NK-92 (cell line): ENCODE results near the gene CTSK.
"Not testable (repeated sequence)": the region's sequence is repeated elsewhere in the genome, so short reads cannot be mapped to it uniquely, and the experiment has no call there.

ENCODE experiments used
- DNase-seq: peaks from one replicate; lab custom pipeline; 2025; ENCODE audit not compliant: unreplicated experiment; lab: John Stamatoyannopoulos, UW

Gene CTSK

DNA sequence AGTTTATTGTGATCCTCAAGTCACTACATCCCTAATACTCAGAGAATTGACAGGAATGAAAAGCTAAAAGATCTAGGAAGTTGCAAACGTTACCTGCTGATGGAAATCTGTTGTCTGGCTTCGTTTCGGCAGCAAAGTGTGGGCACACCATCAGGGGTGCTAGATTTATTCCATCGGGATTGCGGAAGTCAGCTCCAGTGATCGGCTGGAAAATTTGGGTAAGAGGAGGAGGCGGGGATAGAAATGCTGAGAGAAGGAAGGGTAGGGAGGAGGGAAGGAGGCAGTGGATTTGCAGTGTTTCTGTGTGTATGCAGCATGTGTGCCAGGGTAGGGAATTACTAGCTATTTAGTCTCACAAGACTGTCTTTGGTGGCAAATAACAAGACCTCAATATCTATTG is at the start of gene CTSK:
TSS of gene CTSK (minus strand) at position 140 of the 400 bp plus-strand sequence. CDS start 1,455 bp downstream, outside the sequence.
- DNase-seq, result no peak

DNA sequence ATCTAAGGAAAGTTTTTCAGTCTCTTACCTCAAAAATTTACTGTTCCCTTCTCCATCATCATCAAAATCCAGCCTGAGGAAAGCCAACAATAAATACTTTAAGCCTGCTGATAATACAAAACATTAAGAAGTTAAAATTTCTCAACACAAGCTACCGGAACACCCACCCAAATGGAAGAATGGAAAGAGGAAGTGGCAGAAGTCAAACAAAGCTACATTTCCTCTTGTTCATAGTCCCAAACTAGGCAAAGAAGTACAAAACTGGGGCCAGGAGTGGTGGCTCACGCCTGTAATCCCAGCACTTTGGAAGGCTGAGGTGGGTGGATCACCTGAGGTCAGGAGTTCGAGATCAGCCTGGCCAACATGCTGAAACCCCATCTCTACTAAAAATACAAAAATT is 44.7 kb upstream of the CTSK start:
- not testable (repeated sequence) for DNase-seq

DNA sequence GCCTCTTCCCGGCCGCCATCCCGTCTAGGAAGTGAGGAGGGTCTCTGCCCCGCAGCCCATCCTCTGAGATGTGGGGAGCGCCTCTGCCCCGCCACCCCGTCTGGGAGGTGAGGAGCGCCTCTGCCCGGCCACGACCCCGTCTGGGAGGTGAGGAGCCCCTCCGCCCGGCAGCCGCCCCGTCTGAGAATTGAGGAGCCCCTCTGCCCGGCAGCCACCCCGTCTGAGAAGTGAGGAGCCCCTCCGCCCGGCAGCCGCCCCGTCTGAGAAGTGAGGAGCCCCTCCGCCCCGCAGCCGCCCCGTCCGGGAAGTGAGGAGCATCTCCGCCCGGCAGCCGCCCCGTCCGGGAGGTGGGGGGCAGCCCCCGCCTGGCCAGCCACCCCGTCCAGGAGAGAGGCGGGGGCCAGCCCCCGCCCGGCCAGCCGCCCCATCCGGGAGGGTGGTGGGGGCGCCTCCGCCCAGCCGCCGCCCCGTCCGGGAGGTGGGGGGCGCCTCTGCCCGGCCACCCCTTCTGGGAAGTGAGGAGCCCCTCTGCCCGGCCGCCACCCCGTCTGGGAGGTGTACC is 42.8 kb upstream of the CTSK start:
- DNase-seq, result not testable (repeated sequence)

DNA sequence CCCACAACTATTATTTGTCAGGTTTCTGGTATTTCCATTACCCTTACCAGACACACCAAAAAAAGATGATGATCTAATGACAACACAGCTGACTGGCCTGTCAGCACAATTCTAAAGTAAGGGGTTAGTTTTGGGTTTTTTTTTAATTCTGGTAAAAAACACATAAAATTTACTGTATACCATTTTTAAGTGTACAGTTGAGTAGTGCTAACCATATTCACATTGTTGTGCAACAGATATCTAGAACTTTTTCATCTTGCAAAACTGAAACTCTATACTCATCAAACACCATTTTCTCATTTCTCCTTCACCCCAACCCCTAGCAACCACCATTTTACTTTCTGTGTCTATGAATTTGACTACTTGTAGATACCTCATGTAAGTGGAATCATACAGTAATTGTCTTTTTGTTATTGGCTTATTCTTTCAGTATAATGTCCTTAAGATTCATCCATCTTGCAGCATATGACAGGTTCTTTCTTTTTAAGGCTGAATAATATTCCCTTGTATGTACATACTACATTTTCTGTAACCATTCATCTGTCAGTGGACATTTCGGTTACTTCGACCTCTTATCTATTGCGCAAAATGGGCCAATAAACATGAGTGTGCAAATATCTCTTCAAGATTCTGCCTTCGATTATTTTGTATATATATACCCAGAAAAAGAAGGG is 38.5 kb upstream of the CTSK start:
- no peak for DNase-seq

DNA sequence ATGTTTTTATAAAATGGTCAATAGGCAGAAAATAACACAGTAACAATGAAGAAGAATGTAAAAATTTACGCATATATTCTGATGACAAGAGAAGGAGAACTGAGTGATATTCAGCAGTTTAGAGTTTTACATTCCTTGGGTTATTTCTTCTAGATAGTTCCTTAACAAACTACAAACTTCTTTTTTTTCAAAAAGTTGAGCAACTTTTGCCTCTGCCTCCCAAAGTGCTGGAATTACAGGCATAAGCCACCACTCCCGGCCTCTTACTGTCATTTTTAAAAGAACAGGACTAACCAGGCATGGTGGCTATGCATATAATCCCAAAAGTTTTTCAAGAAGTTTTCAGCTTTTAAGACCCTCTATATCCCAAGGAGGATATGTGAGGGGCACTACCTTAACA is 35.4 kb upstream of the CTSK start:
- DNase-seq, result no peak

DNA sequence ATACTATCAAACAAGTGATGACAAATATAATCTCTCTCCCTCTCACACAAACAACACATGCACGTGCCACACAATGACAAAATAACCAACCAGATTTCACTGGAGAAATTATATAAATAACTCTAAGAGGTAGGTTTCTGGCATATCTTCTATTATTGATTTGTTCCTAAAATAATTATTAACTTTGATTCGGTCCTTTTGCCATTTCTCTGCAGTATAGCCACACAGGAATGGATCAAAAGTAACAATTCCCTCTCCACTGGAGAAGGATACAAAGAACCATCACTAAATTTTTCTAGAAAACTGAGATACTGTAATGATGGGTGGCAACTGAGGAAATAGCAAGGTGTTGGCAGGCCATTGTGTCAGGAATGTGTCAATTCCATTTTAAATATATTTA is 34.9 kb upstream of the CTSK start:
- no peak for DNase-seq

DNA sequence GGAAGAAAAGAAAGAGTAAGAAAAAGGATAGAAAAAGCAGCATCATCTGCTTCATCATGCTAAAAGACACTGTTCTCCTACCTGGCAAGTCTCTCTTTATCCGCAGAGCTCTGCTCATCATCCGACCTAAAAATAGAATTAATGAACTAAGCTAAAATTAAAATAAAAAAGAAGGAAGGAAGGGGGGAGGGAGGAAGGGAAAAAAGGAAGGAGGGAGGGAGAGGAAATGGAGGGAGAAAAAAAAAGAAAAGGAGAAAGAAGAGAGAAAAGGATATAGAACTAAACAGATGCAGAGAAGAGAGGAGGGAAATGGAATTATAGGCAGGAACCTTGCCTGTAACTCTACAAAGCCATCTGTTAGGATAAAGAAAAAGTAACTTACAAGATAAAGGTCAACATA is 34.3 kb upstream of the CTSK start:
- no peak for DNase-seq

DNA sequence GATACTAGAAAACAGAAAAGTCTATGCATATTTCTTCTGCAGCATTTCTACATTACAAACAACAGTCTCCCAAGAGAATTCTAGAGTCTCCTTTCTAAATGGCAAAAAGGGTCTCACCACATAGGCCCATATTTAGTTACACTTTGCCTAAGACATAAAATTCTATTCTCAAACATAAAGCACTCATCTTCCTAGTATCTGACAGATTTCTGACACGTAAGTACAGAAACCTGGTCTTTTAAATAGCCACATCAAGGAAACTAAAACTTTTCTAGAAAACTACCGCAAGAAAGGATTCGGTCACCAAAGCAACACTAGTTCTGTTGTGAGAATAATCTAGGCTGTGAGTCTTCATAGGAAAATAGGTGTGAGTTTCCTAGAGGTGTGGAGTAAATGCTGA is 33.6 kb upstream of the CTSK start:
- no peak for DNase-seq

DNA sequence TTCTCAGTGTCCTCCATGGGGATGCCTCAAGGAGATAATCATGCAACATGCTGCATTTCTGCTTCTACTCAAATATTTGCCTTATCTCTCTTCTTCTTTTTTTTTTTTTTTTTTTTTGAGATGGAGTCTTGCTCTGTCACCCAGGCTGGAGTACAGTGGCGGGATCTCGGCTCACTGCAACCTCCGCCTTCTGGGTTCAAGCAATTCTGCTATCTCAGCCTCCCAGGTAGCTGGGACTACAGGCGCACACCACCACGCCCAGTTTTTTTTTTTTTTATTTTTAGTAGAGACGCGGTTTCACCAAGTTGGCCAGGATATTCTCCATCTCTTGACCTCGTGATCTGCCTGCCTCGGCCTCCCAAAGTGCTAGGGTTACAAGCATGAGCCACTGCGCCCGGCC is 32.8 kb upstream of the CTSK start:
- not testable (repeated sequence) for DNase-seq

DNA sequence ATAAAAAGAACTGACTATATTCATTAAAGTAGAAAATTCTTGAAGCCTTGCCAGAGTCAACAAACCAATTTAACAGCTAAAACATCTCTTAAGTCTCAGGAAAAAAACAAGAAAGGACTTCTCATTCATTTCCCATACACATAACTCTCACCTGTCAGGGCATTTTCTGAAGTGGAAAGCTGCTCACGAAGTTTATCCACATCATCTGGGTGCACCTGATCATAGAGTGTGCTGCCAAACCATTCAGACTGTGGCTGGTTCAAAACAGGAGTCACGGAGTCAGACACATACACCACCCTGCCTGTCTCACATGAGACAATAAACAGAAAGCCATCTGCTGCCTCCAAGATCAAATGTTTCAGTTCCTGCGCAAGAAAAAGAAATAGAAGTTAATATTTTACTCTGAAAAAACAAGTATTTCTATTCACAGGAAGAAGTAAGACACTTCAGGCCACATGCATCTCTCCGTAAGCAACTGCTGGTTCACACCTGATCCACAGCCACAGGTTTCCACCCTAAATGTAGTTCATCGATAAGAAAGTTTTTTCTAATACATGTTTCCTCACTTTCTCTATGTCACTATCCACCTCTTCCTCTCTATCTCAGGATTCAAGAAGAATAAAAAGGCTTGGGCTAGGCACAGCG is 28.2 kb upstream of the CTSK start:
- DNase-seq, result no peak

DNA sequence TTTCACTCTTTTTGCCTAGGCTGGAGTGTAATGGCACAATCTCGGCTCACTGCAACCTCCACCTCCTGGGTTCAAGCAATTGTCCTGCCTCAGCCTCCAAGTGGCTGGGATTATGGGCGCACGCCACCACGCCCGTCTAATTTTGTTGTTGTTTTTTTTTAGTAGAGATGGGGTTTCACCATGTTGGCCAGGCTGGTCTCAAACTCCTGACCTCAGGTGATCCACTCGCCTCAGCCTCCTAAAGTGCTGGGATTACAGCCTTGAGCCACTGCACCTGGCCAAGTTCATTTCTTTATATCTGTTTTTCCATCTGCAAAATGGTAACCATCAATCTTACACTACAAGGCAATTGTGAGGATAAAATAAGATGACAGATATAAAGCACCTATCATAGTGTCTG is 25.9 kb upstream of the CTSK start:
- not testable (repeated sequence) for DNase-seq

DNA sequence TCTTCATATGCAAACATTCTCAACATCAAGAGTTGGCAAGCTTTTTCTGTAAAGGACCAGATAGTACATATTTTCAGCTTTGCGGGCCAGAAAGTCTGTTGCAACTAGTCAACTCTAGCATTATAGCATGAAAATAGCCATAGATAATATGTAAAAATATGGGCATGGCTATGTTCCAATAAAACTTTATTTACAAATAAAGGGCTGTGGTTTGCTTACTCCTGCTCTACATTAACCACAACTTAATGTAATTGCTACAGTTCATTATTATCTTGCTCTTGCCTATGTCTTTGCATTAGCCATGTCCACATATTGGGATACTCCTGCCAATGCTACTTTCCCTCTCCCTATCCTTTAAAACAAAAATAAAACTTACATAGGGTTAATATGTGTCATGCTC is 24.5 kb upstream of the CTSK start:
- DNase-seq, result no peak

DNA sequence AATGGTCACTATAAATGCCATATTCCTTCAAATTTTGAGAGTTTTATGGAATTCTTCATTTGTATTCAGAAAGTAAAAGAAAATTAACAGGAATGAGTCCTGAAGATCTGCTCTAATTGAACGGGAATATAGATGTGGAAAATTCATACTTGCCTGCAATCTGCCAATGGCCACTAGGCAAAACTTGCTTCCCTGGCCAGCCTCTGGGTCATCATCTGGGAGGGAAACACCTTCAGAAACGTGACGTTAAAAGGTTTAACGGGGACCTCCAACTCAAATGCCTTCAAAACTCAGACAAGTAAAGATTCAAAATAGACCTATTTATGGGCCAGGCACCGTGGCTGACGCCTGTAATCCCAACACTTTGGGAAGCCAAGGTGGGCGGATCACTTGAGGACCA is 21.7 kb upstream of the CTSK start:
- DNase-seq, result no peak

DNA sequence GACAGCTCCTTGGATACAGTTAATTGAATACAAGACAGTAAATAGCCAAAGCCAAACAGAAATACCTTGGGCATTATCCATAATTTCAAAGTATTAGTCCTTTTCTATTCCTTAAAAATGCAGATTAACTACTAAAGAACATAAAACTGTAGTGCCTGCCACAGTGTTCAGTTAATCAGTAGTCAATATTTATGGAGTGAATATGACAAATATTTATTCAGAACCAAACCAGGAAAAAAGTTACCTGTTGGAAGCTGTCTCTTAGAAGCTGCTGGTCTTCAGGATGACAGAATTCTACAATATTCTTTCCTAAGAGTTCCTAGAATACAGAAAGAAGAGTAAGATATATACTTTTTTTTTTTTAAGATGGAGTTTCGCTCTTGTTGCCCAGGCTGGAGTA is 18.2 kb upstream of the CTSK start:
- DNase-seq, result no peak

DNA sequence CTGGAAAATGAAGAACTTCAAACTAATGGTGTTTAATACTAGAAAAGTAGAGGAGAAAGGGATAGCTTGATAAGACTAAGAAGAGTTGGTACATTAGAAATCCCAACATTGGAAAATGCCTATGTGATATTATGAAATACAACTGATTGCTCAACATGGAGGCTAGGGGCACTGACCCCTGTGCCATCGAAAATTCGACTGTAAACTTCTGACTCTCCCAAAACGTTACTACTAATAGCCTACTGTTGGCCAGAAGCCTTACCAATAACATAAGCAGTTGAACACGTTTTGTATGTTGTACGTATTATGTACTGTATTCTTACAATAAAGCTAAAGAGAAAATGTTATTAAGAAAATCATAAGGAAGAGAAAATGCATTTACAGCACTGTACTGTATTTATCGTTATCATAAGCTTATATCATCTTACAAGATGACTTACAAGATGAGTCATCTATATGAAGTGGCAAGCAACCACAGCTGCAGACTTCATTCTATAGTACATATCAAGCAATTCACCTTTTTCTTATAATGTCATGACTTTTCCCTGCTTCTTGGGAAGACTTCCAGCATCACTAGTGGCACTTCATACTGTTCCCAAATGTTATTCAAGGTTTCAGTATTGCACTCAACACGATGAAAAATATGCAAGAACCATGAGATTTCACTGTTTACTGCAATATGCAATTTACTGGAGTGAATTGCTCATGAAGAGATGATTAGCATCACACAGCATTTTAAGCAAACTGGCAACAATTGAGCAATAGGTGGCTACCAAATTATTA is 12.9 kb upstream of the CTSK start:
- no peak for DNase-seq

DNA sequence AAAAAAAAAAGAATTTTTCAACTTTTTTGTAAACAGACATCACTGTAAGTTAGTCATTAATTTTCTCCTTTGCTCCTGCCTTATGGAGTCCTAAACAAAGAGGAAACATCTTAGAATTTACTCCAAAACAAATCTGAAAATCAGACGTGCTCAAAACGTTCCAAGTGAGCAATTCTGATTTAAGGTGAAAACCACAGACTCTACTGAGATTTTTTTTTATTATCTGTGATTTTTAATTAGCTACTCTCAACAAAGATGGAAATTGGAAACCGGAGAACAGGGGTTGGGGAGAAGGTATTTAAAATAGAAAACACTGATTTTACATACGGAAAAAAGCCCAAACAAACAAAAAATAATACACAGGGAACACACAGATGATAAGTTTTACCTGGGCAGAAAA is 7.8 kb upstream of the CTSK start:
- DNase-seq, result no peak

DNA sequence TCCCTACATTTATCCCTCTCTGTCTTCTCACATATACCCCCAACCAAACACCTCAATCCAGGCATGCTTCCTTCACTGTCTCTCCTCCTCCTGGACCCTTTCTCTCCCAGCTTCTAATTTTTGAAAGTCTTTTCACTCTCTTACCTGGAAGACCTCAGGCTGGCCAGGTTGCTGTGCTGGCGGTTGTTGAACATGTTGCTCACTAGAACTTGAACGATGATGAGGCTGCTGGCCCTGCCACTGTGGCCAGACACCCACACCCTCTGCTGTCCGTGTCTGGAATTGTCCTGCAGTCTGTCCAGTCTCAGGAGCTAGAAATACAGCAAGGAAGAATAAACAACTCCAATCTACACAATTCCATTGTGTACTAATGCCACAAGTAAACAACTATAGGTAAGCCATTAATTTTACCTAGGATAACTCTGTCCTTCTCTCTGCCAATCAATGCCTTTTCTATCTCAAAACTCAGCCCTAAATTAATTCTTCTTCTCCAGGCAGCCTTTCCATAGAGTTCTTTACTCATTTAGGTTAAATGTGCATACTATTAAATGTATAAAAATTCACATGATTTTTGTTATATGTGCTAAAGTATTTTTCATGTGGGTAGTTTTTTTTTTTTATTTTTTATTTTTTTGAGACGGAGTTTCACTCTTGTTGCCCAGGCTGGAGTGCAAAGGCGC is 5.1 kb upstream of the CTSK start:
- no peak for DNase-seq

DNA sequence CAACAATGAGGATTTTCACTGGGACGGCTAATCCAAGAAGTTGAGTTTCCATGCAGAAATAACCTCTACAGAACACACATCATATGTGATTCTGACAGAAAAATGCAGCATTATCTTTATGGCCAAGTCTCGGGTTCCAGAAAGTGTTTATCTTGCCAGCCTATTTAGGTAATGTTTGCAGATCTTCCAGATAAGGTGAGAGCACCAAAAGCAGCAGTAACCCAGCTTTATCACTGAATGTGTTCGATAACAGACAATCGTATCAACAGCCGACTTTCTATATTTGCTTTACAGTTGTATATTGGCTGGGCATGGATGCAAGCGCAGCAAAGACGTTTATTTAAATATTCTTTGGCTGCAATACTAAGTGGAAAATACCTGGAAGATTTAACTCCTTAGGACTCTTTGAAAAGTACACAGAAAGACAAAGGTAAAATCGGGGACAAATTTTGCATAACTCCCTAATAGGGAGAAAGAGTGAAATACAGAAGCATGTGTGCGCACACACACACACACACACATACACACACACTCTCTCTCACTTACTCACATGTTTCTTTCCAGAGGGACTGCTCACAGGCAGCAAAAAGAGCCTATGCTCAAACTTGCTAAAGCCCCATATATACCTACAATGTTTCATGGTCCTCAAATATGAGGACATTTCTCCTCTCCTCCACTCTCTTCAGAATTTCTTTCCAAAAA is 3.0 kb upstream of the CTSK start:
- no peak for DNase-seq

DNA sequence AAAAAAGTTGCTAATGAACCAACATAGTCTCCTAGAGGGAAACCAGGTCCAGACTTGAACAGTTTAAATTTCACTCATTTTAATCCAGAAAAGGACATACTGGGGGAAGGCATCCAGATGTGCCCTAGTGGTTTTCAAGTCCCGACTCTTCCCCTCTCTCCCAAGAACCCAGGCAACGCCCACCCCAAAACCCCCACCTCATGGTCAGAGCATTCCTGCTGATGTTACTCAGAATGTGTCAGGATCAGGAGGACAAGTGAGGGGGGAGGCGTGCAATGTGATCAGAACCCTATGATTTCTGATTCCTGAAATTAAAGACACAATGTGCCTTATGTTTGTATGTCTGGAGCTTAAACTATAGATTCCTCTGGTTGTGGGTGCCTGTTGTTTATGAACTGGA is 1.6 kb upstream of the CTSK start:
- no peak for DNase-seq

DNA sequence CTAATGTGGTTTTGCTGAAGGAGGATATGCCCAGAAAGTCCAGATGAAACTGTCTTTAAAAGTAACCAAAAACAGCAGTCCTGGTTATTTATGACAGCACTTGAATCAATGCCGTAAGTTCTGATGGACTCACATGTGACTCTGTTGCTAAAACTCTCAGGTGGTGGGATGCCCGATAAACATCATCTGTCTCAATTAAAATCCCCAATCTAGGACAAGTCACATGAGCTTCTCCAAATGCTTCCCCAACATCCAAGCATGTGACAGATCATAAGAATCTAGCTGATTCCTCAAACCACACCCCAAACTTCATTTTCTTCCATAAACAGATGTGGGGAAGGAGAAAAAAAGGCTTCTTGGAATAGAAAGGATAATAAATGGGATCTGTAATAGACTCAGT is 786 bp upstream of the CTSK start:
- no peak for DNase-seq
